ENCODE data around the gene DISC1. TPM values are rescaled to one million over a fixed set of nuclear protein-coding genes. Genes with fewer than 3 reads are reported as not detected.
"Not testable (repeated sequence)": the region's sequence is repeated elsewhere in the genome, so short reads cannot be mapped to it uniquely, and the experiment has no call there.

The DISC1 gene
- polyA plus RNA-seq, 1 experiment = 5.4 TPM

GRCh38 chr1:231656741-231657140 lies 30.2 kb downstream of the DISC1 start:
- Histone ChIP-seq H3K27me3 (ENCODE audit: control insufficient read depth, insufficient read depth, low read length) (no peaks in the 10 kb centered on the region), H3K9me3 (ENCODE audit: control insufficient read depth, insufficient read depth, low read length) (no peaks in the 10 kb centered on the region), H3K4me3 (ENCODE audit: low read depth, low read length) (no peak overlapping the region), H3K27ac (ENCODE audit: low read depth, low read length) (no peak overlapping the region)
- DNase-seq (ENCODE audit: low read depth, low spot score) = no peak
- TF ChIP-seq, protein P1, sequence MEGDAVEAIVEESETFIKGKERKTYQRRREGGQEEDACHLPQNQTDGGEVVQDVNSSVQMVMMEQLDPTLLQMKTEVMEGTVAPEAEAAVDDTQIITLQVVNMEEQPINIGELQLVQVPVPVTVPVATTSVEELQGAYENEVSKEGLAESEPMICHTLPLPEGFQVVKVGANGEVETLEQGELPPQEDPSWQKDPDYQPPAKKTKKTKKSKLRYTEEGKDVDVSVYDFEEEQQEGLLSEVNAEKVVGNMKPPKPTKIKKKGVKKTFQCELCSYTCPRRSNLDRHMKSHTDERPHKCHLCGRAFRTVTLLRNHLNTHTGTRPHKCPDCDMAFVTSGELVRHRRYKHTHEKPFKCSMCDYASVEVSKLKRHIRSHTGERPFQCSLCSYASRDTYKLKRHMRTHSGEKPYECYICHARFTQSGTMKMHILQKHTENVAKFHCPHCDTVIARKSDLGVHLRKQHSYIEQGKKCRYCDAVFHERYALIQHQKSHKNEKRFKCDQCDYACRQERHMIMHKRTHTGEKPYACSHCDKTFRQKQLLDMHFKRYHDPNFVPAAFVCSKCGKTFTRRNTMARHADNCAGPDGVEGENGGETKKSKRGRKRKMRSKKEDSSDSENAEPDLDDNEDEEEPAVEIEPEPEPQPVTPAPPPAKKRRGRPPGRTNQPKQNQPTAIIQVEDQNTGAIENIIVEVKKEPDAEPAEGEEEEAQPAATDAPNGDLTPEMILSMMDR (IDR thresholded peaks at IDR 0.05; ENCODE audit: low read depth, low read length) = no peak
- ChIA-PET POLR2A (no interaction called here), CTCF (no interaction called here)

GRCh38 chr1:231658223-231658622 lies 31.6 kb downstream of the DISC1 start:
- POLR2A ChIA-PET; CTCF ChIA-PET; DNase-seq (ENCODE audit: low read depth, low spot score); H3K27ac ChIP-seq (ENCODE audit: low read depth, low read length); H3K27me3 ChIP-seq (ENCODE audit: control insufficient read depth, insufficient read depth, low read length); H3K4me3 ChIP-seq (ENCODE audit: low read depth, low read length); H3K9me3 ChIP-seq (ENCODE audit: control insufficient read depth, insufficient read depth, low read length): not testable (repeated sequence)

- POLR2A ChIA-PET = no interaction called here
- no peaks in the 10 kb centered on the region for H3K27me3 ChIP-seq (ENCODE audit: control insufficient read depth, insufficient read depth, low read length)
- CTCF ChIA-PET = no interaction called here
These were observed 33.6 kb downstream of the DISC1 start for GRCh38 chr1:231660198-231660597.

GRCh38 chr1:231663211-231663792 lies 36.7 kb downstream of the DISC1 start:
- Histone ChIP-seq H3K27ac (ENCODE audit: low read depth, low read length) (no peak overlapping the region), H3K4me3 (ENCODE audit: low read depth, low read length) (no peak overlapping the region), H3K27me3 (ENCODE audit: control insufficient read depth, insufficient read depth, low read length) (no peaks in the 10 kb centered on the region), H3K9me3 (ENCODE audit: control insufficient read depth, insufficient read depth, low read length) (no peaks in the 10 kb centered on the region)
- ChIA-PET POLR2A (no interaction called here), CTCF (interaction anchor here (1.1 kb wide), 1 partner anchor 306 kb away, joined by 3 read pairs; no protein-coding TSS in a partner anchor)
- TF ChIP-seq, protein P1 (IDR thresholded peaks at IDR 0.05; ENCODE audit: low read depth, low read length) = no peak
- no peak for DNase-seq (ENCODE audit: low read depth, low spot score)

More at GRCh38 chr1:231660198-231660597, 33.6 kb downstream of the DISC1 start:
- no peak for DNase-seq (ENCODE audit: low read depth, low spot score)
- TF ChIP-seq, protein P1 (IDR thresholded peaks at IDR 0.05; ENCODE audit: low read depth, low read length) = no peak
- Histone ChIP-seq H3K4me3 (ENCODE audit: low read depth, low read length) (no peak overlapping the region), H3K9me3 (ENCODE audit: control insufficient read depth, insufficient read depth, low read length) (no peaks in the 10 kb centered on the region), H3K27ac (ENCODE audit: low read depth, low read length) (no peak overlapping the region)

DNA sequence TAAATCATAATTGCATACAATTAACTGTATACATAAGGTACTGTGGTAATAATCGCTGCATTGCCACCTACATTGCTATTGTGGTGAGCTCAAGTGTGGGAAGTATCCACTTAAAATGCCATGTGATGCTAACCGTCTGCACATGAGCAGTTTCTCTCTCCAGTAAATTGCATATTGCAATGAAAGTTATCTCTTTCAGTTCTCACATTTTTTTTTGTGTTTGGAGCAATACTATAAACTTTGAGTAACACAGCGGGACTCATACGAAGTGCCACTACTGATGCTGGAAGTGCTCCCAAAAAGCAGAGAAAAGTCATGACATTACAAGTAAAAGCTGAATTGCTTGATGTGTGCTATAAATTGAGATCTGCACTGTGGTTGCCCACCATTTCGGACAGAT lies 38.5 kb downstream of the DISC1 start:
- ChIA-PET POLR2A (interaction anchor here (0.7 kb wide), 1 partner anchor 99 kb away, joined by 3 read pairs; no protein-coding TSS in a partner anchor), CTCF (interaction anchor here (1.3 kb wide), 1 partner anchor 91 kb away, joined by 3 read pairs; no protein-coding TSS in a partner anchor)
- DNase-seq (ENCODE audit: low read depth, low spot score) = no peak
- no peak overlapping the region for H3K27ac ChIP-seq (ENCODE audit: low read depth, low read length)
- H3K27me3 ChIP-seq (ENCODE audit: control insufficient read depth, insufficient read depth, low read length) = no peaks in the 10 kb centered on the region
- TF ChIP-seq, protein P1 (IDR thresholded peaks at IDR 0.05; ENCODE audit: low read depth, low read length) = no peak
- no peak overlapping the region for H3K4me3 ChIP-seq (ENCODE audit: low read depth, low read length)
- H3K9me3 ChIP-seq (ENCODE audit: control insufficient read depth, insufficient read depth, low read length) = no peaks in the 10 kb centered on the region
